Prostate gland (tissue), 2 donors: Measurements from ENCODE around the gene FGF11. TPM values are rescaled to one million over a fixed set of nuclear protein-coding genes. Genes with fewer than 3 reads are reported as not detected.
A peak's percentile ranks its signal among the peaks of the same experiment; 100 is the strongest.

Source experiments
- DNase-seq: peaks from one replicate; pipeline ENCODE4 v3.0.0-alpha.2; 2019; ENCODE audit warnings: low spot score
- H3K27ac ChIP-seq, 2 donors: fragments of 200-600 bp; sonication (generic); 2 replicates each; pipeline ENCODE4 v1.5.1; 2017 to 2019
- H3K27me3 ChIP-seq: fragments of 200-600 bp; sonication (generic); replicated peaks from 2 replicates; pipeline ENCODE4 v1.5.1; 2019; ENCODE audit not compliant: insufficient read depth
- H3K36me3 ChIP-seq, 2 donors: fragments of 200-600 bp; sonication (generic); 1 replicate in 1 of 2; 2 replicates in 1 of 2; pipeline versions ENCODE4 v1.5.1 to v1.8.1; 2017 to 2019
- H3K4me1 ChIP-seq: fragments of 200-600 bp; sonication (generic); replicated peaks from 2 replicates; pipeline ENCODE4 v1.5.1; 2019
- H3K4me3 ChIP-seq, 2 donors: fragments of 200-600 bp; sonication (generic); 2 replicates each; pipeline ENCODE4 v1.5.1; 2017 to 2019
- H3K9me3 ChIP-seq: fragments of 200-600 bp; sonication (generic); 2 replicates; pipeline ENCODE4 v1.5.1; 2017
- CTCF ChIP-seq, 4 experiments: fragments of 200-600 bp in 2 of 4; fragments of 450-650 bp in 2 of 4; sonication (generic) in 2 of 4; IDR thresholded peaks; 1 replicate in 3 of 4; 2 replicates in 1 of 4; pipeline ENCODE4 v1.5.1; 2016 to 2019; ENCODE audit warnings: antibody characterized with exemption in 4 of 4, mild to moderate bottlenecking in 2 of 4, moderate library complexity in 2 of 4
- POLR2A ChIP-seq: fragments of 450-650 bp; IDR thresholded peaks from one replicate; pipeline ENCODE4 v1.6.1; 2016; ENCODE audit warnings: antibody characterized with exemption, mild to moderate bottlenecking
- POLR2AphosphoS5 ChIP-seq: sonication (generic); formaldehyde crosslinking; IDR thresholded peaks from one replicate; pipeline ENCODE4 v1.6.1; 2017; ENCODE audit warnings: antibody characterized with exemption
- WGBS: methylation state at CpG from one replicate; pipeline ENCODE4 v1.1.5; 2018; 5-methylcytosine and 5-hydroxymethylcytosine counted together
- intact Hi-C: fragments of 100-400 bp; cut with DNase I; formaldehyde crosslinking; loops from one replicate; pipeline ENCODE4 v1.14.2; 2022
- total RNA-seq, 2 donors: library from RNA; depleted of rRNA; stranded (reverse); fragments of >200 nt; gene quantifications; one replicate each; pipeline ENCODE4 v1.1.0, GENCODE V29; 2016

FGF11 gene
- total RNA-seq, 2 donors from 2014 or later, result 1.2 to 4.2 TPM

- TF ChIP-seq POLR2A (no peak), POLR2AphosphoS5 (no peak), CTCF (IDR thresholded peaks at IDR 0.05) (no peak)
- Histone ChIP-seq H3K4me3 (no peak overlapping the region), H3K36me3 (no peaks in the 10 kb centered on the region), H3K4me1 (no peaks in the 10 kb centered on the region), H3K27me3 (no peaks in the 10 kb centered on the region), H3K27ac (no peak overlapping the region), H3K9me3 (no peaks in the 10 kb centered on the region)
- WGBS, result 93% methylated on average over 10 of the region's 10 CpGs
- no peak for DNase-seq
- intact Hi-C loops, result no loop called here
These were observed 9.6 kb upstream of the FGF11 start for GRCh38 chr17:7429722-7430121.

GRCh38 chr17:7431231-7431630 is 8.1 kb upstream of the FGF11 start:
- no peaks in the 10 kb centered on the region for H3K27me3 ChIP-seq
- WGBS, result 96% methylated on average over 1 of the region's 1 CpG
- no peak for TF ChIP-seq POLR2A
- no peak for TF ChIP-seq POLR2AphosphoS5
- TF ChIP-seq CTCF (IDR thresholded peaks at IDR 0.05), result no peak
- H3K36me3 ChIP-seq, result no peaks in the 10 kb centered on the region
- H3K27ac ChIP-seq, result no peak overlapping the region
- H3K4me3 ChIP-seq, result no peak overlapping the region
- no peak for DNase-seq
- intact Hi-C loops, result no loop called here
- H3K9me3 ChIP-seq, result no peaks in the 10 kb centered on the region
- H3K4me1 ChIP-seq, result peaks cover 6% of the 10 kb centered on the region

- no peak overlapping the region for H3K4me3 ChIP-seq
- intact Hi-C loops, result no loop called here
- DNase-seq, result no peak
- no peaks in the 10 kb centered on the region for H3K9me3 ChIP-seq
- 94% methylated on average over 11 of the region's 11 CpGs for WGBS
- no peaks in the 10 kb centered on the region for H3K27me3 ChIP-seq
- no peak overlapping the region for H3K27ac ChIP-seq
- H3K36me3 ChIP-seq, result no peaks in the 10 kb centered on the region
- no peak for TF ChIP-seq POLR2AphosphoS5
- TF ChIP-seq POLR2A, result no peak
- no peak for TF ChIP-seq CTCF (IDR thresholded peaks at IDR 0.05)
- peaks cover 6% of the 10 kb centered on the region for H3K4me1 ChIP-seq
These were observed 7.0 kb upstream of the FGF11 start for GRCh38 chr17:7432296-7432695.

GRCh38 chr17:7435676-7436555 is 3.4 kb upstream of the FGF11 start:
- Histone ChIP-seq H3K27me3 (no peaks in the 10 kb centered on the region), H3K36me3 (no peaks in the 10 kb centered on the region), H3K27ac (peak overlapping the region; percentile 81 to 82), H3K4me1 (peaks cover 15% of the 10 kb centered on the region), H3K9me3 (no peaks in the 10 kb centered on the region), H3K4me3 (peak overlapping the region; percentile 26 to 40)
- WGBS, result 7% methylated on average over 49 of the region's 49 CpGs
- intact Hi-C loops, result loop anchor here (1.0 to 5.0 kb wide), 3 partner anchors 41 to 126 kb away; partner anchors contain the start of genes SENP3 and ZBTB4
- DNase-seq, result peak; percentile 25
- TF ChIP-seq POLR2A (peak; percentile 13), POLR2AphosphoS5 (no peak), CTCF (IDR thresholded peaks at IDR 0.05) (peak in 1 of 4 experiments; percentile 41)
